22Rv1 (cell line): Measurements from ENCODE around the gene FBXO46.

Source experiments
- H3K27ac ChIP-seq: fragments of 450-650 bp; 2 replicates; pipeline ENCODE4 v1.5.1; 2017
- CTCF ChIP-seq: fragments of 450-650 bp; IDR thresholded peaks from 2 replicates; pipeline ENCODE4 v1.5.1; 2017; ENCODE audit warnings: mild to moderate bottlenecking
- ZFX ChIP-seq: fragments of 450-650 bp; IDR thresholded peaks from 2 replicates; pipeline ENCODE4 v1.6.1; 2017; ENCODE audit warnings: antibody characterized with exemption, borderline replicate concordance

FBXO46 gene, protein sequence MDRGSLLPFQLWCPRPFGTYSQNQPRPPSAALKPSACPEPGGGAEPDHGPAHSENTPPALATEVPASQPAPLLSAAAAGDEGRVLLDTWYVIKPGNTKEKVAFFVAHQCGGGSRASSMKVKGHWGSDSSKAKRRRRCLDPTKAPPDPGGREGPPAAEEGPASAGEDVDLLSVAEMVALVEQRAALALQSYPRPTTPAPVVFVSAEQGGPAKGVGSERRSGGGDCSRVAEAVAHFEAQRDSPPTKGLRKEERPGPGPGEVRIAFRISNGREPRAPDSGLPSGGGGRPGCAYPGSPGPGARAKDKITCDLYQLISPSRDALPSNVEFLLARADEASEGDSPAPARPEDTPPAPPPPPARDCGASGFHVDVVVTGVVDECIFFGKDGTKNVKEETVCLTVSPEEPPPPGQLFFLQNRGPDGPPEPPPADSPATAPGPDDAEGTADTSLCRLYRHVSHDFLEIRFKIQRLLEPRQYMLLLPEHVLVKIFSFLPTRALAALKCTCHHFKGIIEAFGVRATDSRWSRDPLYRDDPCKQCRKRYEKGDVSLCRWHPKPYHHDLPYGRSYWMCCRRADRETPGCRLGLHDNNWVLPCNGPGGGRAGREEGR

DNA sequence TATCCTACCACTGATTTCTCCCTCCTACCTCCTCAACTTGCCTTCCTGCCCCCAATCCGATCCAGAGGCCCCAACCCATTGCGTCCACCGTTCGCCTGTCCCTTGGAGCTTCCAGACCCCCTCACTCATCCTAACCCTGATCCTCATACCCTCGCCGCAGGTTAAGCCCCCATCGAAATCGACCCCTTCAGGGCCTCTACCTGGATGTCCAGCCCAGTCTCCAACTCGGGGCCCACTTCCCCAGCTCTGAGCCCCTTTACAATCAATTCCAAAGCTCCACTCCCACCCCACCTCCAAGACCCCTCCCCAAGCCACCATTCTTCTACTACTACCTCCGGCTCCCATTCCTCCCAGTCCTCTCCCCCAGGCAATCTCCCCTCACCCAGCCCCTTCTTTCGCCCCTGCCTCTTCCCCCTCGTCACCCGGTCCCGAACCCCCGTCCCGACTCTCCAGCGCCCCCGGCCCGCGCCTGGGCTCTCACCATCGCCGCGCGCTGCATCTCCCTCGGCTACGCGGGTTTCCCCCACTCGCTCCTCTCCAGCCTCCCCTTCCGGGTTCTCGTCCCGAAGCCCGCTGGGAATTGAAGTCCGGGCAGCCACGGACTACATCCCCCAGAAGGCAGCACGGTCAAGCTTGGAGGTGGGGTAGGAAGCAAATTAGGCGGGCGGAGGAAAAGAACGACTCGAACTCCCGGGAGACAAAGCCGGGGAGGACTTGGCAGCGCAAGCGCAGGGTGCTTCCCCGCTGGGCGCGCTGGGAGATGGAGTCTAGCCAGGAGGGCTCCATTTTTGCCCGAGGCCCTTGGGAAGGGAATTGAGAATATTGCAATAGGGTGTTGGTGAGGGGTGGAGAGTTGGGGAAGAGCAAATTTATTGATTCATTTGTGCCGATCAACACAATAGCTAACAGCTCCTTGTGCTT, at the start of gene FBXO46:
Gene FBXO46, minus strand, starts transcription at position 529 of the 921 bp plus-strand sequence. CDS start 17,401 bp downstream, outside the sequence.
- H3K27ac ChIP-seq = peak within 1 kb of the TSS; percentile 71
- peak; percentile 28 for TF ChIP-seq CTCF
- no peak for TF ChIP-seq ZFX

DNA sequence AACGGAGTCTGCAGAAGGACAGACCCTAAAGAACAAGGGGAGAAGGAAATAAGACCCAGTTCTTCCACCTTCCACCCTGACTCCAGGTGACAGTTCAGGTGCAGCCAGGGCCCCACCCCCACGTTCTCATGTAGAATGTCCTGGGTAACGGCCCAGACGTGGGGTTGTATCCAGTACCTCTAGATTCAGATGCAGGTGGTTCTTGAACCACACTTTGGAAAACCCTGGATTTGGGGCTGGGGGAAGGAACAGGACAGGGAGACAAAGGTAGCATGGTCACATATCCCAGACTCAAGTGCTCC, 49.4 kb upstream of the FBXO46 start:
- TF ChIP-seq CTCF (no peak), ZFX (no peak)
- H3K27ac ChIP-seq = no peak overlapping the region; the same call in 1 of the 2 replicates

DNA sequence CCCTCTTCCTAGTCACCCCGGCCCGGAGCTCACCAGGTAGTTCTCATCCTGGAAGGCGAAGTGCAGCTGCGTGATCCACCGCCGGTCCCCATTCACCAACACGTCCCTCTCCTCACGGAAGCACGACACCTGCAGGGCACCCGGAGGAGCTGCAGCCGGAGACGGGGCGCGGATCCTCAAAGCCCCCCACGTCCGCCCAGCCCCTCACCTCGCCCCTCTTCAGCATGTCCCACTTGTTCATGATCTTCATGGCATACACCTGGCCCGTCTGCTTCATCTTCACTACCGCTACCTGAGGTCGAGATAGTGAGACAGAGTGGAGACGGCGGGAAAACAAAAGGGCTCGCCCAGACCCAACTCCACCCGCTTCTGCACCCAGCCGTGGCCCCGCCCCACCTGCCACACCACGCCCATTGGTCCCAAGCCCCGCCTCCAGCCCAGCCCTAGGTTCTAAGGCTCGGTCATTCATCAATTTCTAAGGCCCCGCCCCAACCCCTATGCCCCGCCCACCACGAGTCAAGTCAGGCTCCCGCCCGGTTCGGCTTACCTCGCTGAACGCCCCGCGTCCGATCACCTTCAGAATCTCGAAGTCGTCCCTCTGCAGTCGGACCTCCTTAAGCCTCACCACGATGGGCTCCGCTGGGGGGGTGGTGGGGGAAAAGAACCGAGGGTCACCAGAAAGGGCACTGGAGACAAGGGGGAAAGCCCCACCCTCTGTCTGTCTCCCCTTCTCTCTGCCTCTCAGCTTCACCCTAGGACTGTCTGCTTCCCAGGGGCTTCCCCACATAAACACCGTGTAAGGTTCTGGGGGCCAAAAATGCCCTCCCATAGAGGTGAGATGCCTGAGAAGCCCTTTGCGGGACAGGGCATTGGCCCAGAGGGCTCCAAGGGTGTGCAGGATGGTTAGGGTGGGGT, 48.8 kb upstream of the FBXO46 start:
- H3K27ac ChIP-seq = peak overlapping the region; percentile 61

DNA sequence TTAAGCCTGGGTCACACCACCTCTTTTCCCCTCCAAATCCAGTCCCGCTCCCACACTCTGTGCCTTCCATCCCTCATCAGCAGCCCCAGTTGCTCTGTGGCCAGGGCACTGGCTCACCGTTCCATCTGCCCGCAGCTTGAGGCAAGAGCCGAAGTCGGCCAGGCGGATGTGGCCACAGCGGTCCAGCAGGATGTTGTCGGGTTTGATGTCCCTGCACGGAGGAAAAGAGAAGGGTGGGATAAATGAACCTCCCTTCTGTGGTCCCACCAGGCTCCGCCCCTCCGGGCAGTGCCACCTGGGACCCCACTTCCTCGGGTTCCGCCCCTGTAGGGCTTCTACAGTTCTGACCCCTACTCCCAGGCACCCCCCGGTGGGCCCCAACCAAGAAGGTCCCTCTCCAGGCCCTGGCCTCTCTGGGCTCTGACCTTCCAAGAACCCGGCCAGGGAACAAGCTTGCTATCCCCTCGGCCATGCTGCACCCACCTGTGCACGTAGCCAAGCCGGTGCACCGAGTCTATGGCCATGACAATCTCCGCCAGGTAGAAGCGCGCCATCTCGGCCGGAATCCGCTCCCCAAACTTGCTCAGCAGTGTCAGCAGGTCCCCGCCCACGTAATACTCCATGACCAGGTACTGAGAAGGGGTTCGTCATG, 47.4 kb upstream of the FBXO46 start:
- no peak for TF ChIP-seq CTCF
- no peak for TF ChIP-seq ZFX
- no peak overlapping the region for H3K27ac ChIP-seq

More for the DNA sequence above, 48.8 kb upstream of the FBXO46 start:
- peak; percentile 90 for TF ChIP-seq CTCF
- TF ChIP-seq ZFX = no peak

- no peak overlapping the region for H3K27ac ChIP-seq
- TF ChIP-seq CTCF (no peak), ZFX (no peak)
These were observed 46.8 kb upstream of the FBXO46 start for GRCh38 chr19:45777395-45777961.

DNA sequence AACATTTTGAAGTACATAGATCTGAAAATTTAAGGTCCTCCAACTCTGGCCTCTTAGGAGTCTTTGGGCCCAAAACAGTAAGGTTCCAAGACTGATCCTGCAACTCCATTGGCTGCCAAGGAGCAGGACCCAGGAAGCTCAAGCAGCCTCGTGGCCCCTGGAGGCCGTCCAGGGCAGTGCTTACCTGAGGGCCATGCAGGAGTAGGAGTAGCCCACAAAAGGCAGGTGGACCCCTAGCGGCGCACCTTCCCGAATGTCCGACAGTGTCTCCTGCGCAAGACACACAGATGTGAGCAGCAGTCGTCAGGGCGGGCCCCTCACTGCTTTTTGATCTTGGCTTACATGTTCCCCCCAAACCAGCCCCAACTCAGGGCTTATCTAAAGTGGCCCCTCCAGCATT, 44.1 kb upstream of the FBXO46 start:
- TF ChIP-seq CTCF (peak; percentile 13; the same call in 1 of the 2 replicates), ZFX (no peak)
- 0 out of 2 replicates have a peak overlapping the region, but pooled peaks have one; percentile 17 for H3K27ac ChIP-seq
